NCI-H1092 treated with DMSO at 0.1 percent for 48 hours (cell line): Measurements from ENCODE around the gene PNMA6A.
"Not testable (repeated sequence)": the region's sequence is repeated elsewhere in the genome, so short reads cannot be mapped to it uniquely, and the experiment has no call there.

Experiments used
- DNase-seq: peaks from one replicate; lab custom pipeline; 2025; lab: John Stamatoyannopoulos, UW

The PNMA6A gene

DNA sequence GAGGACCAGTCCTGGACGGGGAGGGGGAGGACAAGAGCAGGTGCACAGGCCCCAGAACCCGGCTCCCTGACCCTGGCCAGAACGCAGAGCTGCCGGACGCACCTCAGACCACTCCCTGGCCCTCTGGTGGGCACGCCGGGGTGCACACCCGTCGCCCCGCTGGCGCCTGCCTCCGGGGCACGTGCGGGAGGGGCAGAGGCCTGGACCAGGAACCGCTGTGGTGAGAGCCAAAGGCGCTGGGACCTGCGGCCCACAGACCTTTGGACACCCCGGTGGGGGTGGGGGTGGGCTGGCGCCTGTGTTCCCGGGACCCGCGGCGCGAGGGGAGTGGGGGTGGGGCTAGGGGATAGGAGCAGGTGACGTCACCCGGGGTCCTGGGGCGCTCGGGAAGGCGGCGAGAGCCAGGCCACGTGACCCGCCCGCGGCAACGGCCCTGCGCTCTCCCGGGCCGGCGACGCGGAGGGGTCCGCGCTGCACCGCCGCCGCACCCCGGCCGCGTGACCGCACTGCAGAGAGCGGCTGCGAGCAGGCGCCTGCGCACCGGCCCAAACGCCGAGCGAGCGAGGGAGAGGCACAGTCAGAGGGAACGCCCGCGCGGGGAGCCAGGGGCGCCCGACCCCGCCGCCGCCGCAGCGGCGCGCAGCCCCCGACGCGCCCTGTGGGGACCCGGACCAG is at the start of gene PNMA6A:
Gene PNMA6A (plus strand): TSS at position 546 of the 675 bp plus-strand sequence. CDS start 609 bp downstream, outside the sequence.
- DNase-seq: not testable (repeated sequence)

DNA sequence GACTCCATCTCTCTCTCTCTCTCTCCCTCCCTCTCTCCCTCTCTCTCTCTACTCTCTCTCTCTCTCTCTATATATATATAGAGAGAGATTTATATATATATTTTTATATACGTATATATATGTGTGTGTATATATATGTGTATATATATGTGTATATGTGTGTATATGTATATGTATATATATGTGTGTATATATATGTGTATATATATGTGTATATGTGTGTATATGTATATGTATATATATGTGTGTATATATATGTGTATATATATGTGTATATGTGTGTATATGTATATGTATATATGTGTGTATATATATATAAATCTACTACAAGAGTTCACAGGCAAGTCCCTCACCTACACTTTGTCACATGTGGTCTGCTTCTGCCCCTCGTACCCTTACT is 45.8 kb upstream of the PNMA6A start:
- not testable (repeated sequence) for DNase-seq

DNA sequence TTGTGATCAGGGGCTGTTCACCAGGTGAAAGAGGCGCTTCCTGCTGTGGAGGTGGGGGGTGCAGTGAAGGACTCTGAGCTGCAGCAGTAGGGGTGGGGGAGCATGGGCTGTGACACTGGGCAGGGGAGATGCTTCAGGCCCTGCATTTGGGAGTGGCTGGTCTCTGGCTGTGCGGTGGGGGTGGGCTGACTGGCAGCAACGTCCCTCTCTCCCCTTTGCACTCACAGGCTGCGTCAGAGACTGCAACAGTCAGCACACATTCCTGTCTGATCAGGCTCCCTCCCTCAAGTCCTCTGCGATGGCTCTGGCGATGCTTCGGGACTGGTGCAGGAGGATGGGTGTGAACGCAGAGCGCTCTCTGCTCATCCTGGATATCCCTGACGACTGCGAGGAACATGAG is 43.8 kb upstream of the PNMA6A start:
- not testable (repeated sequence) for DNase-seq

DNA sequence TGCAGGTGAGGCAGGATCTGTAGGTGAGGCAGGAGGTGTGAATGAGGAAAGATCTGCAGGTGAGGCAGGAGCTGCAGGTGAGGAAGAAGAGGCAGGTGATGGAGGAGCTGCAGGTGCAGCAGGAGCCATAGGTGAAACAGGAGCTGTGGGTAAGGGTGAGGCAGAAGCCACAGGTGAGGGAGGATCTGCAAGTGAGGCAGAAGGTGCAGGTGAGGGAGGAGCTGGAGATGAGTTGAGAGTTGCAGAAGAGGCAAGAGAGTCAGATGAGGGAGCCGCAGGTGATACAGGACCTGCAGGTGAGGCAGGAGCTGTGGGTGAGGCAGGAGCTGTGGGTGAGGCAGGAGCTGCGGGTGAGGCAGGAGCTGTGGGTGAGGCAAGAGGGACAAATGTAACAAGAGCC is 43.1 kb upstream of the PNMA6A start:
- DNase-seq: no peak

DNA sequence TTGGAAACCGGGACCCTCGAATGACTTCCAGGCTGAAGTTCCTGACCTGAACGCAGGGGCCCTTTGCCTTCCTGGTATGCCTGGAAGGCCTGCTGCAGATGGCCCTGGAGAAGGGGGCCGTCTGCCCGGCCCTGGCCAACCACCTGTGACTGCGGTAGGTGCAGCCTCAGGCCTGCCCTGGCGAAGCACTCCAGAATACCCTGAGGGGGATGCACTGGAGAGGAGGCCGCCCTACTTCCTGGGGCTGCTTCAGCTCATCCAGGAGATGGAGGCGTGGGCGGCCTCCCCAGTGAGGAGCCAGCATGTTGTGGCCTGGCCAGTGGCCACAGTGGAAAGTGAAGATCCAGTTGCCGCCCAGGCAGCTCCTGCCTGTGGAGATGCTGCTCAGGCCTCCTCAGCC is 42.4 kb upstream of the PNMA6A start:
- no peak for DNase-seq

DNA sequence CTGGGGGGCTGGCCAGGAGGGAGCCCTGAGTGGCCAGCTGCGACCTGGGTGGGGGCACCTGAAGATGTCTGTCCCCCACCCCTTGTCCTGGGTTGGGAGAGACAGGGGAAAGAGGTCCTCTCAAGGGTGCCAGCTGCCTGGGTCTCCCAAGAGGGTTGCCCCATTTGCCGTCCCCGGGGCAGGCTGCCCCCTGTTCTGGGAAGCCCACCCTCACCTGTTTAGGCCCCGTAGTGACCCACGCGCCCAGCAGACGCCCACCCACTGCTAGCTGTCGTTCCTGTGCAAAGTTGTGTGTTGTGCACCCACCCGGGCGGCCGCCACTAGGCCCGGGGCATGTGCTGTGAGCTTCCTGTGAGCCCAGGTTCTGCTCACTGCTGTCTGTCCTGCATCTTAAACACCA is 41.5 kb upstream of the PNMA6A start:
- DNase-seq: no peak

DNA sequence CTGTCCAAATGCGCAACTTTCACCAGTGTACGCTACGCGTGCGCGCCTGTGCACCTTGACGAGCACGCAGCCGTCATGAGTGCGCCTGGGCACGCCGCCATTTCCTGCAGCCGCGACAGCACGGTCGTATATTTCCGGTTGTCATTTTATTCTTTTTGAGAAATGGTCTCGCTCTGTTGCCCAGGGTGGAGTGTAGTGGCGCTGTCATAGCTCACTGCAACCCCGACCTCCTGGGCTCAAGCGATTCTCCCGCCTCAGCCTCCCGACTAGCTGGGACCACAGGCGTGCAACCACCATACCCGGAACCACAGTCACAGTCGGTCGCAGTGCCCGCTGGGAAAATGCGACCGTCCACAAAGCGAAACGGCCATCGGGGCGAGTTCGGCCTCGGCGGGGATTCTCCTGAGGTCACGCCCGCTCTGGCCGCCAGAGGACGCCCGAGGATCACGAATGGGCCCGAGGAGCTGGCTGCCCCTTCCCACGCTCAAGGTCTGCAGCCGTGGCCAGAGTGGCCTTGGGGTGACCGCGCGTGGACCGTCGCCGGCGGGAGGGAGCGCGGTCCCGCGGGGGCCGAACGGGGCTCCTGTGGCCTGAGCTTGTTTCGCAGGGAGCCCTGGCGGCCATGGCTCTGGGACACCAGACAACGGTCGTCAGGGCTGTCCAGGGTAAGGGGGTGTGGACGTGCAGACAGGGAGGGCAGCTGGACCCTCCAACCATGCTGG is 39.7 kb upstream of the PNMA6A start:
- peak; percentile 68 for DNase-seq

DNA sequence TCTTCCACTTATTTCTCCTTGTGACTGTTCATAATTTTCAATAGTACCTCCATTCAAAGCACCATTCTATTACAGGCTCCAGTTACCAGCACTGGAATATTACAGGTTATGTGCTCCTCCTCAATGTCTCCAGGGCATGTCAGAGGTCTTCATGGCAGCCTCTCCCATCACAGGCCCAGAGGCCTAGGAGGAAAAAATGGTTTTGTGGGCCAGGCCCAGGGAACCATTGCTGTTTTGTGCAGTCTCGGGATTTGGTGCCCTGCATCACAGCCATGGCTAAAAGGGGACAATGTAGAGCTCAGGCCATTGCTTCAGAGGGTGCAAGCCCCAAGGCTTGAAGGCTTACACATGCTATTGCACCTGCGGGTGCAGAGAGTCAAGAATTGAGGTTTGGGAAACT is 23.2 kb upstream of the PNMA6A start:
- no peak for DNase-seq

DNA sequence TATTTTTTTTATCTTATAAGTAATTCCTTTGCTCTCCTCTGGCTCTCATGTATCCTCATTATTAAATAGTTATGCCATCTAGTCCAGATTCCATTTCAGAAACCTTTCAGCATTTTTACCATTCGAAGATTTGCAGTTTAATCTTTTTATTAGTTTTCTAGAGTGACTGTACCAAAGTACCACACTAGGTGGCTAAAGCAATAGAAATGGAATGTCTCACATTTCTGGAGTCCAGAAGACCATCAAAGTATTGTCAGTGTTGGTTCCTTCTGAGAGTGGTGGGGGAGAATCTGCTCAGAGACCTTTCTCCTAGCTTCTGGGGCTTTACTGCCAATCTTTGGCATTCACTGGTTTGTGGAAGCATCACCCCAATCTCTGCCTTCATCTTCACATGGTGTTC is 19.7 kb upstream of the PNMA6A start:
- no peak for DNase-seq

DNA sequence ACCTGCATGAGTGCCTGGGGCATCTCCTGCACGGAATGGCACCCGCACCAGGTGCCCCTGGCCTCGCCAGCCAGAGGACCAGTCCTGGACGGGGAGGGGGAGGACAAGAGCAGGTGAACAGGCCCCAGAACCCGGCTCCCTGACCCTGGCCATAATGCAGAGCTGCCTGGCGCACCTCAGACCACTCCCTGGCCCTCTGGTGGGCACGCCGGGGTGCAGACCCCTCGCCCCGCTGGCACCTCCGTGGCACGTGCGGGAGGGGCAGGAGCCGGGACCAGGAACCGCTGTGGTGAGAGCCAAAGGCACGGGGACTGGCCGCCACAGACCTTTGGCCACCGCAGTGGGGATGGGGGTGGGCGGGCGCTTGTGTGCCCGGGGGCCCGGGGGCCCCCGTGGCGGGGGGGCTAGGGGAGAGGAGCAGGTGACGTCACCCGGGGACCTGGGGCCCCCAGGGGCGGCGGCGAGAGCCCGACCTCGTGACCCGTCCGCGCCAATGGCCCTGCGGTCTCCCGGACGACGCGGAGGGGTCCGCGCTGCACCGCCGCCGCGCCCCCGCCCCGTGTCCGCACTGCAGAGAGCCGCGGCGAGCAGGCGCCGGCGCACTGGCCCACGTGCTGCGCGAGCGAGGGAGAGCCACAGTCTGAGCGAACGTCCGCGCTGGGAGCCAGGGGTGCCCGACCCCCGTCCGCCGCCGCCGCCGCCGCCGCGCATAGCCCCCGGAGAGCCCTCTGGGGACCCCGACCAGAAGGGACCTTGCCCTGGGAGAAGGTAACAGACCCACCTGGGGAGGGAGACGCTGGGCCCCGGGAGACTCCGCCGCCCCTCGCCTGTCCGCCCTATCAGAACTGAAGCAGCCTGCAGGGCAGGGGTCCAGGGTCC is 16.1 kb upstream of the PNMA6A start, which contains the start of gene PNMA3:
Gene PNMA3 (plus strand): TSS at position 600 of the 879 bp plus-strand sequence. CDS start 586 bp downstream, outside the sequence.
- DNase-seq: peak; percentile 15

DNA sequence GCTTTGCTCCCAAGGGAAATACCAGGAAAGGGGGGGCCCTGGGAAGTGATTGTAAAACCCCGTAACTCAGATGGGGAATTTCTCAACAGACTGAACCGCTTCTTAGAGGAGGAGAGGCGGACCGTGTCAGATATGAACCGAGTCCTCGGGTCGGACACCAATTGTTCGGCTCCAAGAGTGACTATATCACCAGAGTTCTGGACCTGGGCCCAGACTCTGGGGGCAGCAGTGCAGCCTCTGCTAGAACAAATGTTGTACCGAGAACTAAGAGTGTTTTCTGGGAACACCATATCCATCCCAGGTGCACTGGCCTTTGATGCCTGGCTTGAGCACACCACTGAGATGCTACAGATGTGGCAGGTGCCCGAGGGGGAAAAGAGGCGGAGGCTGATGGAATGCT is 15.0 kb upstream of the PNMA6A start:
- peak; percentile 26 for DNase-seq

DNA sequence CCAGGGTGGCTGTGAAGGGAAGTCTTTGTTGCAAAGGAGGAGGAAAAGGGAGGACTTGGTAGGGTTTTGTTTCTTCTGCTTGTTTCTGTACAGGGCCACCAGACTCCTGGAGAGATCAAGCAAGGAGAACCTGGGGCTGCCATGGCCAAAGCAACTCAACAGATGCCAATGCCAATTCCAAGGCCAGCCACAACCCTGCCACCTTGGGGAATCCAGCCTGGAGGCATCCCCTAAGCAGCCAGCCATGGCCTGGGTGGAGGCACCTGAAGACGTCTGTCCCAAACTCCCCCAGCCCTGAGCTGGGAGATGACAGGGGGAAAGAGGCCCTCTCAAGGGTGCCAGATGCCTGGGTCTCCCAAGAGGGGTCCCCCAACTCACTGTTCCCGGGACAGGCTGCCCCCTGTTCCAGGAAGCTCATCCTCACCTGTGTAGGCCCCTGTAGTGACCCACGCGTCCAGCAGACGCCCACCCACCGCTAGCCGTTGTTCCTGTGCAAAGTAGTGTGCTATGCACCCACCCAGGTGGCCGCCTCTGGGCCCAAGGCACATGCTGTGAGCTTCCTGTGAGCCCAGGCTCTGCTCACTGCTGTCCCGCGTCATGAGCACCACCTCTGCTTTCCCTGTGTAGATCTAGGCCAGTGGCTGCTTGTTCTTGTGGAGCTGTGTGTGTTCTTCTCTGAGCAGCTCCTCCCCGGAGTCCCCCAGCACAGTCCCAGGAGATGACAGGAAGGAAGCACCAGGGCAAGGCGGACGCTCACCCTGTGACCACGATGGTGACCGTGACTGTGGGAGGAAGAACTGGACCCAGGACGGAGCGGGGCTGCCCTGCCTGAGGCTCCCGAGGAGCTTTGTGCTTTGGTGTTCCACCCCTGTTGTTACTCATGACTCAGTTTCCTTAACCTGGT is 12.8 kb upstream of the PNMA6A start:
- DNase-seq: no peak

DNA sequence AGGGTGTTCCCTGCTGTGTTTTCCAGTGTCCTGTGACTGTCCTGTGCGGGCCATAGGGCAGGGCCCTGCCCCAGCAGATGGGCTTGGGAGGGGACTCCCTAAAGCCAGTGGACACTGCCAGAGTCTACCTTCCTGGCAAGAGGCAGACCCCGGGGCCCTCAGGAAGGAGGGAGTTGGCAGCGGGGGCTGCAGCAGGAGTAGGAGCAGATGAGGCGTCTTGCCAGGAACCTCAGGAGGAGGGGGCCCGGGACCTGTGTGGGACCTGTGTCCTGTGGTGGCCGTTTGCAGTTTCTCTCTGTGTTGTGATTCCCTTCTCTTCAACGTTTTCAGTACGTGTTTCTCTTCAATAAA is 12.2 kb upstream of the PNMA6A start:
- no peak for DNase-seq

DNA sequence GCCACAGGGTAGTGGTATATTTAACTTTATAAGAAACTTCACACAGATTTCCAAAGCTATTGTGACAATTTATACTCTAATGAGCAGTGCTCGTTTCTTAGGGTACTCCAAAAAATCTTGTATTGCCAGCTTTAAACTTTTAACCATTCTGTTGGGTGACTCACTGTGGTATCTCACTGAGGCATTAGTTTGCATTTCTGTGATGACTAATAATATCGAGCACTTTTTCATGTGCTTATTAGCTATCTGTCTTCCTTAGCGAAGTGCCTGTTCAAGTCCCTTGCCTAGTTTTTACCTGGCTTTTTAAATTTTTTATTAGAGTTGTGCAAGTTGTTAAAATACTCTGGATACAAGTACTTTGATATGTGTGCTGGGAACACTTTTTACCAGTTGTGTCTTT is 10.5 kb upstream of the PNMA6A start:
- DNase-seq: no peak

DNA sequence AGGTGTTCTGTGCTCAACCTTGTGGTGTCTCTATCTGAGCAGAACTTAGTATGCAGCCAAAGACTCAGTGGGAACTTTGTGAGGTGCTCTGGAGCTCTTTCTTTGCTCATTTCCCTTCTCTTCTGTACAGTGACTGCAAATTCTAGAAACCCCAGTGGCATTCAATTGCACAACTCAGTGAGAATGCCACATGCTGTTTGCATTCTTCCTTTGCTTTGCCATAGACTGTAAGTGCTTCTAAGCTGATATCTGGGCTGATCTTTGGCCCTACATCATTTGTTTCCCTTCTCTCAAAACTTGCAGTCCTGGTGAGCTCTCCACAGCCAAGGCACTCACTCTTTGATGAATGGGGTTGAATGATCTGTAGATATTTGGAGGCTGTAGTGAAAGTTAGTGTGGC is 8.9 kb upstream of the PNMA6A start:
- no peak for DNase-seq

DNA sequence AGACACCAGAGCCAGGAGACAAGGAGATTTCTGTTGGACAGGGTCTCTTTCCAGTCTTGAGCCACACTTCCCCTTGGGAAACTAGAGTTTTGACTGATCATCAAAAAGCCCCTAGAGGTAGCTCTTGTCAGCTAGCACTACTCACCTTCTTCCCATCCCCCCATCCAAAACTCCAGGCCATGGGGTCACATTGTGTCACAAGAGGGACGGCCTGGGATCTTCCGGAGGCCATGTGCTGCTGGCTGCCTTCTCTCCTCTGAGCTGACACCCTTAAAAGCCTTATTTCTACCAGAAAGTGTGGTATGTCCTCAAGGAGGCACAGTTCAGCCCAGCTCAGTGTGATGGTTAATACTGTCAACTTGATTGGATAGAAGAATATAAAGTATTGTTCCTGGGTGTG is 8.2 kb upstream of the PNMA6A start:
- DNase-seq: no peak

DNA sequence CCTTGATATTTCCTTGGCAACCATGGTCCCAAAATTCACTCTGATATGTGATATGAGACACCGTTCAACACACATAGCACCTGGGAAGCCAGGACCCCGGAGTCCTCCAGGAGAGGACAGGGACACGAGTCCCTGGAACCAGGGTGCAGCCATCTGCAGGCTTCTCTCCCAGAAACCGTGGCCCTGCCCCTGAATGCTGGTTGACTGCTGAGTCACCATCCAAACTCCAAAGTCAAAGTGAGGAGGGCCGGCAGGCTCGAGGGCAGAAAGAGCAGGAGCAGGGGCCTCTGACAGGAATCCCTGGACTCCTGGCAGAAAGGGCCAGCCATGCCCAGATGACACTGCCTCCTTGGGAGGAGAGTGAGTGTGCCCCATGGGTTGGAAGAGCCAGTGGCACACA is 6.9 kb upstream of the PNMA6A start:
- DNase-seq: no peak

DNA sequence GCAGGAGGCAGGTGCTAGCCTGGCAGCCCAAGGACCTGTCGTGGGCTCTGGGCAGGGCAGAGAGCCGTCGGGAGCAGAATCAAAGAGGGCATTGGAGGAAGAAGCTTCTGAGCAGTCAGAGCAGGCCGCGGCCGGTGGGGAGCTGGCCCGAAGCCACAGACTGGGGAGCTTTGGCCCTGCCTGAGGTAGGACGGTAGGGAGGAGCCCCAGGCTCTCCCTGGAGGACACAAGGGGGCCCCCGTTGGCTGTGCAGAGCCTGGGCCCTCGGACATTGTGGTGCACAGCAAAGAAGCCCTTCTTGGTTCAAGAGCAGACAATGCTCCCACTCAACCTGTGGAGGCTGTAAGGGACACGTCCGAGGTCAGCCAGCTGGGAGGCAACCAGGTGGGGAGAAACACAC is 5.9 kb upstream of the PNMA6A start:
- DNase-seq: not testable (repeated sequence)

DNA sequence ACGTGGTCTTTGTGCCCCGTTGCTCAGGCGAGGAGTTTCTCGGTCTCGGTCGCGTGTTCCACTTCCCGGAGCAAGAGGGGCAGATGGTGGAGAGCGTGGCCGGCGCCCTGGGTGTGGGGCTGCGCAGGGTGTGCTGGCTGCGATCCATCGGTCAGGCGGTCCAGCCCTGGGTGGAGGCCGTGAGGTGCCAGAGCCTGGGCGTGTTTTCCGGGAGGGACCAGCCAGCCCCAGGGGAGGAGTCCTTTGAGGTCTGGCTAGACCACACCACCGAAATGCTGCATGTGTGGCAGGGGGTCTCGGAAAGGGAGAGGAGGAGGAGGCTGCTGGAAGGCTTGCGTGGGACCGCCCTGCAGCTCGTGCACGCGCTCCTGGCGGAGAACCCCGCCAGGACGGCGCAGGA is 1.1 kb downstream of the PNMA6A start:
- DNase-seq: not testable (repeated sequence)

DNA sequence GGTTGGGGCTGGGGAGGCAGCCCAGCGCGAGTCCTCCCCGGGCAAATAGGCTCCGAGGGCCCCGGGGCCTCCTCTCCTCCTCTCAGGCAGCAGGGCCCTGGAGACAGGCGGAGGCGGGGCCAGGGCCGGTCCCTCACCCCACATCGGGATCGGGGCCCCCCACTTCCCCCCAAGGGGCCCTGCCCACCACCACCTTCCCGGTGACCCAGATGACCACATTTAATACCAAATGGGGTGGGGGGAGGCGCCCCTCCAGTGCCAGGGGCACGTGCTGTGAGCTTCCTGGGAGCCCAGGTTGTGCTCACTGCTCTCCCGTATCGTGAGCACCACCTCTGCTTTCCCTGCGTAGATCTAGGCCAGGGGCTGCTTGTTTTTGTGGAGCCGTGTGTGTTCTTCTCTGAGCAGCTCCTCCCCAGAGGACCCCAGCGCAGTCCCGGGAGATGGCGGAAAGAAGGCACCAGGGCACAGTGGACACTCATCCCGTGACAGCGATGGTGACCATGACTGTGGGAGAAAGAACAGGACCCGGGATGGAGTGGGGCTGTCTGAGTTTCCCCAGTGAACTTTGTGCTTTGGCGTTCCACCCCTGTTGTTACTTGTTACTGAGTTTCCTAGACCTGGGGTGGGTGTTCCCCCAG is 2.1 kb downstream of the PNMA6A start:
- DNase-seq: no peak

DNA sequence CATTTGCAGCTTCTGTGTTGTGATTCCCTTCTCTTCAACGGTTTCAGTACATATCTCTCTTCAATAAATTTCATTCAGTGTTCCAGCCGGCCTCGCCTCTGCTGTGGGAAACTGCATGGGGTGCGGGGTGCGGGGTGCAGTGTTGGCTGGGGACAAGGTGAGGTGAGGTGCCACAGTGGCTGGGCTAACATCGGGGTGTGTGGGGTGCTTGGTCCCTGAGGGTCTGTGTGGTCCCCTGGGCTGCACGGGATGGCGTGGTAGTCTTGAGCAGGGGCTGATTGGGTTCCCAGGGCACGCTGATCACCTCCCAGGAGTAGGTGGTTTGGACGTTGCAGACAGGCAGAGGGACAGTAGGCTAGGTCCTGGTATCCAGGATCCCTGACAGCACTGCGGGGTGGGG is 2.7 kb downstream of the PNMA6A start:
- DNase-seq: no peak
